Measurements from ENCODE around the gene TNS3. TPM values are rescaled to one million over a fixed set of nuclear protein-coding genes. Genes with fewer than 3 reads are reported as not detected.

The TNS3 gene
- total RNA-seq, 2 experiments from 2014 or later, result not detected

- H3K4me3 Mint-ChIP-seq, result no peak overlapping the region
- CTCF ChIA-PET, result no interaction called here
- POLR2A ChIA-PET, result no interaction called here
Observed at GRCh38 chr7:47461161-47461560, 120.8 kb downstream of the TNS3 start.

GRCh38 chr7:47460251-47460989, 121.5 kb downstream of the TNS3 start:
- H3K4me1 Mint-ChIP-seq, result no peaks in the 10 kb centered on the region
- CTCF ChIA-PET, result interaction anchor here (0.7 kb wide), 1 partner anchor 155 kb away, joined by 4 read pairs; no protein-coding TSS in a partner anchor
- H3K27me3 Mint-ChIP-seq, result no peaks in the 10 kb centered on the region
- H3K9me3 Mint-ChIP-seq, result no peaks in the 10 kb centered on the region
- no peak for DNase-seq
- no peak overlapping the region for H3K27ac Mint-ChIP-seq
- POLR2A ChIA-PET, result interaction anchor here (0.5 kb wide), 1 partner anchor 917 kb away, joined by 4 read pairs; no protein-coding TSS in a partner anchor
- H3K36me3 Mint-ChIP-seq (ENCODE audit: low read depth), result no peaks in the 10 kb centered on the region
- no peak overlapping the region for H3K4me3 Mint-ChIP-seq

More at GRCh38 chr7:47461161-47461560, 120.8 kb downstream of the TNS3 start:
- Mint-ChIP-seq H3K27ac (no peak overlapping the region), H3K36me3 (ENCODE audit: low read depth) (no peaks in the 10 kb centered on the region), H3K27me3 (no peaks in the 10 kb centered on the region), H3K4me1 (no peaks in the 10 kb centered on the region), H3K9me3 (no peaks in the 10 kb centered on the region)
- no peak for DNase-seq

GRCh38 chr7:47458486-47458885, 123.4 kb downstream of the TNS3 start:
- no peak overlapping the region for H3K4me3 Mint-ChIP-seq
- H3K27ac Mint-ChIP-seq, result no peak overlapping the region
- no peaks in the 10 kb centered on the region for H3K36me3 Mint-ChIP-seq (ENCODE audit: low read depth)
- no peaks in the 10 kb centered on the region for H3K9me3 Mint-ChIP-seq
- POLR2A ChIA-PET, result no interaction called here
- no peaks in the 10 kb centered on the region for H3K4me1 Mint-ChIP-seq
- DNase-seq, result no peak
- H3K27me3 Mint-ChIP-seq, result no peaks in the 10 kb centered on the region
- CTCF ChIA-PET, result no interaction called here

GRCh38 chr7:47458057-47458456, 123.9 kb downstream of the TNS3 start:
- Mint-ChIP-seq H3K27me3 (no peaks in the 10 kb centered on the region), H3K36me3 (ENCODE audit: low read depth) (no peaks in the 10 kb centered on the region), H3K4me3 (no peak overlapping the region), H3K9me3 (no peaks in the 10 kb centered on the region), H3K27ac (no peak overlapping the region), H3K4me1 (no peaks in the 10 kb centered on the region)
- ChIA-PET CTCF (no interaction called here), POLR2A (no interaction called here)
- no peak for DNase-seq

GRCh38 chr7:47456210-47456955, 125.5 kb downstream of the TNS3 start:
- Mint-ChIP-seq H3K4me3 (no peak overlapping the region), H3K36me3 (ENCODE audit: low read depth) (no peaks in the 10 kb centered on the region)
- CTCF ChIA-PET, result interaction anchor here (0.6 to 1.0 kb wide), 2 partner anchors 168 to 207 kb away, joined by 3 to 5 read pairs; no protein-coding TSS in a partner anchor

GRCh38 chr7:47455872-47456185, 126.1 kb downstream of the TNS3 start:
- H3K4me3 Mint-ChIP-seq, result no peak overlapping the region
- H3K27me3 Mint-ChIP-seq, result no peaks in the 10 kb centered on the region
- H3K9me3 Mint-ChIP-seq, result no peaks in the 10 kb centered on the region
- DNase-seq, result no peak
- H3K27ac Mint-ChIP-seq, result no peak overlapping the region
- H3K4me1 Mint-ChIP-seq, result no peaks in the 10 kb centered on the region
- ChIA-PET CTCF (no interaction called here), POLR2A (no interaction called here)
- no peaks in the 10 kb centered on the region for H3K36me3 Mint-ChIP-seq (ENCODE audit: low read depth)

More at GRCh38 chr7:47456210-47456955, 125.5 kb downstream of the TNS3 start:
- POLR2A ChIA-PET, result no interaction called here
- Mint-ChIP-seq H3K27me3 (no peaks in the 10 kb centered on the region), H3K4me1 (no peaks in the 10 kb centered on the region), H3K9me3 (no peaks in the 10 kb centered on the region), H3K27ac (no peak overlapping the region)
- DNase-seq, result no peak

GRCh38 chr7:47454974-47455871, 126.7 kb downstream of the TNS3 start:
- no peaks in the 10 kb centered on the region for H3K27me3 Mint-ChIP-seq
- H3K36me3 Mint-ChIP-seq (ENCODE audit: low read depth), result no peaks in the 10 kb centered on the region
- no peak overlapping the region for H3K4me3 Mint-ChIP-seq
- ChIA-PET CTCF (interaction anchor here (1.4 kb wide), 1 partner anchor 22 kb away, joined by 3 read pairs; no protein-coding TSS in a partner anchor), POLR2A (no interaction called here)
- H3K9me3 Mint-ChIP-seq, result no peaks in the 10 kb centered on the region
- H3K27ac Mint-ChIP-seq, result no peak overlapping the region
- H3K4me1 Mint-ChIP-seq, result no peaks in the 10 kb centered on the region
- DNase-seq, result no peak

- H3K36me3 Mint-ChIP-seq (ENCODE audit: low read depth), result no peaks in the 10 kb centered on the region
- no peak for DNase-seq
- no peaks in the 10 kb centered on the region for H3K4me1 Mint-ChIP-seq
- no peaks in the 10 kb centered on the region for H3K27me3 Mint-ChIP-seq
- CTCF ChIA-PET, result interaction anchor here (1.4 kb wide), 1 partner anchor 23 kb away, joined by 3 read pairs; no protein-coding TSS in a partner anchor
- POLR2A ChIA-PET, result no interaction called here
- no peak overlapping the region for H3K27ac Mint-ChIP-seq
- no peak overlapping the region for H3K4me3 Mint-ChIP-seq
- H3K9me3 Mint-ChIP-seq, result no peaks in the 10 kb centered on the region
Observed at GRCh38 chr7:47454069-47454973, 127.6 kb downstream of the TNS3 start.

GRCh38 chr7:47453093-47454061, 128.5 kb downstream of the TNS3 start:
- DNase-seq, result no peak
- Mint-ChIP-seq H3K27ac (no peak overlapping the region), H3K4me3 (no peak overlapping the region), H3K9me3 (no peaks in the 10 kb centered on the region), H3K36me3 (ENCODE audit: low read depth) (no peaks in the 10 kb centered on the region), H3K4me1 (no peaks in the 10 kb centered on the region), H3K27me3 (no peaks in the 10 kb centered on the region)
- POLR2A ChIA-PET, result no interaction called here
- CTCF ChIA-PET, result no interaction called here

- ChIA-PET POLR2A (no interaction called here), CTCF (no interaction called here)
- Mint-ChIP-seq H3K4me3 (no peak overlapping the region), H3K36me3 (ENCODE audit: low read depth) (no peaks in the 10 kb centered on the region), H3K27me3 (no peaks in the 10 kb centered on the region), H3K4me1 (no peaks in the 10 kb centered on the region), H3K27ac (no peak overlapping the region), H3K9me3 (no peaks in the 10 kb centered on the region)
- no peak for DNase-seq
Observed at GRCh38 chr7:47452715-47453092, 129.2 kb downstream of the TNS3 start.

GRCh38 chr7:47452295-47452694, 129.6 kb downstream of the TNS3 start:
- H3K4me1 Mint-ChIP-seq, result no peaks in the 10 kb centered on the region

More at GRCh38 chr7:47452295-47452694, 129.6 kb downstream of the TNS3 start:
- no peak overlapping the region for H3K27ac Mint-ChIP-seq
- H3K27me3 Mint-ChIP-seq, result no peaks in the 10 kb centered on the region
- no peaks in the 10 kb centered on the region for H3K9me3 Mint-ChIP-seq
- CTCF ChIA-PET, result no interaction called here
- H3K36me3 Mint-ChIP-seq (ENCODE audit: low read depth), result no peaks in the 10 kb centered on the region
- DNase-seq, result no peak
- no peak overlapping the region for H3K4me3 Mint-ChIP-seq
- POLR2A ChIA-PET, result no interaction called here

Data from activated CD4-positive, alpha-beta T cell treated with anti-CD3 and anti-CD28 coated beads, Interleukin-2, amount 10 ng/mL, durations not matched to agents 7 days and 5 days (primary cell).